ENCODE results near the gene LRRC32. TPM values are rescaled to one million over a fixed set of nuclear protein-coding genes. Genes with fewer than 3 reads are reported as not detected.

LRRC32 gene
- polyA plus RNA-seq, 2 of the 4 experiments (the other 2 are of a cell fraction) = 0.25 to 0.62 TPM

DNA sequence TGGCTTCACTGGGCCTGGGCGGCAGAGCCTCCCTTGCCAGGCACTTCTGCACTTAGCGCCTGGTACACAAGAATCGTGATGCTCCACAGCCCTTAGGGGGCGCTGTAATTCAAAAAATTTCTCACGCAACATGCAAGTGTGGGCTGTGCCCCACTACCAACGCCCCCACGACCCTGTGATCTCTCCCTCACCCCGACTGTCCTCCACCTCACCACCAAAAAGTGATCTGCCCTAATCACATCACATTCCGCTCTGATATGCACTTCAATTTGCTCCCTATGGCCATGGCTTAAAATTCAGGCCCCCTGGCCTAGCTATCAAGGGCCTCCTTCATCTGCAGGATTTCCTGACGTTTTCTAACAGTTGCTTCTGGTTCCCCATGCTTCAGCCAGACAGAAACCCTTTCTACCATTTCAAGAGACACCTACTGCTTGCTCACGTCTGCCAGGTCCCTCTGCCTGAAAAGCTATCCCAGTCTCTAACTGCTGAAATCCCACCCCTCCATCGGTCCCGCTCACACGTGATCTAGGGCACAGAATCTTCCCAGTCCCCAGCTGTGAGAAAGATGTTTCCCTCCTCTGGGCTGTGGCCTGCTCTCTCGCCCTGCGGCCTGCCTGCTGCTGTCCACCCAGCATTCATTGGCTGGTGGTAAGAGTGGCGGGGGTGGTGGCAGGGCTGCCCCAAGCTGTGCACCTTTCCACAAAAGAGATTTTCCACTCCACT lies 27.9 kb upstream of the LRRC32 start:
- ChIA-PET CTCF (interaction anchor here (0.8 to 1.7 kb wide), 8 partner anchors 9 to 273 kb away, joined by 3 to 6 read pairs (median 4); no protein-coding TSS in a partner anchor), POLR2A (no interaction called here)
- no peaks in the 10 kb centered on the region for H3K9me3 ChIP-seq
- FAIRE-seq = no peak
- H3K4me3 ChIP-seq = no peak overlapping the region
- peak in 1 of 2 experiments; percentile 14; a peak in 1 of 6 replicates for ATAC-seq
- peak in 1 of 2 experiments; percentile 50 for DNase-seq (ENCODE audit: low read depth in 1 of 2, low spot score in 1 of 2)
- TF ChIP-seq, protein P1, sequence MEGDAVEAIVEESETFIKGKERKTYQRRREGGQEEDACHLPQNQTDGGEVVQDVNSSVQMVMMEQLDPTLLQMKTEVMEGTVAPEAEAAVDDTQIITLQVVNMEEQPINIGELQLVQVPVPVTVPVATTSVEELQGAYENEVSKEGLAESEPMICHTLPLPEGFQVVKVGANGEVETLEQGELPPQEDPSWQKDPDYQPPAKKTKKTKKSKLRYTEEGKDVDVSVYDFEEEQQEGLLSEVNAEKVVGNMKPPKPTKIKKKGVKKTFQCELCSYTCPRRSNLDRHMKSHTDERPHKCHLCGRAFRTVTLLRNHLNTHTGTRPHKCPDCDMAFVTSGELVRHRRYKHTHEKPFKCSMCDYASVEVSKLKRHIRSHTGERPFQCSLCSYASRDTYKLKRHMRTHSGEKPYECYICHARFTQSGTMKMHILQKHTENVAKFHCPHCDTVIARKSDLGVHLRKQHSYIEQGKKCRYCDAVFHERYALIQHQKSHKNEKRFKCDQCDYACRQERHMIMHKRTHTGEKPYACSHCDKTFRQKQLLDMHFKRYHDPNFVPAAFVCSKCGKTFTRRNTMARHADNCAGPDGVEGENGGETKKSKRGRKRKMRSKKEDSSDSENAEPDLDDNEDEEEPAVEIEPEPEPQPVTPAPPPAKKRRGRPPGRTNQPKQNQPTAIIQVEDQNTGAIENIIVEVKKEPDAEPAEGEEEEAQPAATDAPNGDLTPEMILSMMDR (IDR thresholded peaks at IDR 0.05) = peak; percentile 35; the same call in 2 of the 3 replicates
- TF ChIP-seq, protein P2, sequence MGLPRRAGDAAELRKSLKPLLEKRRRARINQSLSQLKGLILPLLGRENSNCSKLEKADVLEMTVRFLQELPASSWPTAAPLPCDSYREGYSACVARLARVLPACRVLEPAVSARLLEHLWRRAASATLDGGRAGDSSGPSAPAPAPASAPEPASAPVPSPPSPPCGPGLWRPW (IDR thresholded peaks at IDR 0.05) = no peak
- H3K27ac ChIP-seq = peak overlapping the region; percentile 33 to 89; a peak in 4 of 6 replicates
- H3K4me1 ChIP-seq = peaks cover 50% of the 10 kb centered on the region
- WGBS (ENCODE audit: missing lambda C conversion rate) = 67% methylated on average over 17 of the region's 17 CpGs
- H3K4me2 ChIP-seq = no peak overlapping the region

DNA sequence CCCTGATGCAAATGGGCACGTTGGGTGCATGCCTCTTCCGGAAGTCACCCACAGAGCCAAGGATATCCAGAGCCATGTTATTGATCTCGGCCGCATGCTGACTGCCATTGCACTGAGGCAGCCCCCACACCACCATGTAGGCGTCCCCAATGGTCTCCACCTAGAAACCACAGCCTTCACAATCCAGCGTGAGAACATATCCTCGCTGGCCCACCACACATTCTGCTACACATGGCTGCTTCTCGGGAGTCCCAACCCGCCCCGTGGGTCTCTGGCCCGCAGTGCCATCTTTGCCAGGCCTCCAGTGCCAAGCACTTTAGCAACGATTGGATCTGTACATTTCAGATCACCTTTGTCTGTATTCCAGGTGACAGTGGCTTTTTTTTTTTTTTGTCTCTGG lies 26.2 kb upstream of the LRRC32 start:
- ATAC-seq = no peak
- DNase-seq (ENCODE audit: low read depth in 1 of 2, low spot score in 1 of 2) = no peak
- no peak for FAIRE-seq
- 78% methylated on average over 12 of the region's 12 CpGs for WGBS (ENCODE audit: missing lambda C conversion rate)
- no peak overlapping the region for H3K4me3 ChIP-seq
- no peak for TF ChIP-seq KDM5A (IDR thresholded peaks at IDR 0.05)
- TF ChIP-seq, protein P3, sequence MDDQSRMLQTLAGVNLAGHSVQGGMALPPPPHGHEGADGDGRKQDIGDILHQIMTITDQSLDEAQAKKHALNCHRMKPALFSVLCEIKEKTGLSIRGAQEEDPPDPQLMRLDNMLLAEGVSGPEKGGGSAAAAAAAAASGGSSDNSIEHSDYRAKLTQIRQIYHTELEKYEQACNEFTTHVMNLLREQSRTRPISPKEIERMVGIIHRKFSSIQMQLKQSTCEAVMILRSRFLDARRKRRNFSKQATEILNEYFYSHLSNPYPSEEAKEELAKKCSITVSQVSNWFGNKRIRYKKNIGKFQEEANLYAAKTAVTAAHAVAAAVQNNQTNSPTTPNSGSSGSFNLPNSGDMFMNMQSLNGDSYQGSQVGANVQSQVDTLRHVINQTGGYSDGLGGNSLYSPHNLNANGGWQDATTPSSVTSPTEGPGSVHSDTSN (IDR thresholded peaks at IDR 0.05) = no peak
- no peak for TF ChIP-seq SREBF2 (IDR thresholded peaks at IDR 0.05)
- no peak for TF ChIP-seq CBX2 (IDR thresholded peaks at IDR 0.05; ENCODE audit: borderline replicate concordance, low read depth)
- TF ChIP-seq, protein P4, sequence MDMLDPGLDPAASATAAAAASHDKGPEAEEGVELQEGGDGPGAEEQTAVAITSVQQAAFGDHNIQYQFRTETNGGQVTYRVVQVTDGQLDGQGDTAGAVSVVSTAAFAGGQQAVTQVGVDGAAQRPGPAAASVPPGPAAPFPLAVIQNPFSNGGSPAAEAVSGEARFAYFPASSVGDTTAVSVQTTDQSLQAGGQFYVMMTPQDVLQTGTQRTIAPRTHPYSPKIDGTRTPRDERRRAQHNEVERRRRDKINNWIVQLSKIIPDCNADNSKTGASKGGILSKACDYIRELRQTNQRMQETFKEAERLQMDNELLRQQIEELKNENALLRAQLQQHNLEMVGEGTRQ (IDR thresholded peaks at IDR 0.05) = no peak
- no peak for TF ChIP-seq ESRRA (IDR thresholded peaks at IDR 0.05; ENCODE audit: borderline replicate concordance, low read length)
- TF ChIP-seq EHF (CRISPR knock-in tag; IDR thresholded peaks at IDR 0.05) = no peak
- no peak for TF ChIP-seq NPAS2 (CRISPR knock-in tag; IDR thresholded peaks at IDR 0.05; ENCODE audit: borderline replicate concordance)
- TF ChIP-seq KDM1A (IDR thresholded peaks at IDR 0.05; ENCODE audit: low read depth) = no peak
- TF ChIP-seq ZSCAN20 (CRISPR knock-in tag; IDR thresholded peaks at IDR 0.05) = no peak
- peaks cover 41% of the 10 kb centered on the region for H3K4me1 ChIP-seq
- CTCF ChIA-PET = interaction anchor here (0.7 to 1.3 kb wide), 2 partner anchors 15 to 251 kb away, joined by 3 read pairs; no protein-coding TSS in a partner anchor
- H3K9me3 ChIP-seq = no peaks in the 10 kb centered on the region
- H3K27ac ChIP-seq = no peak overlapping the region
- H3K4me2 ChIP-seq = no peak overlapping the region
- POLR2A ChIA-PET = no interaction called here

DNA sequence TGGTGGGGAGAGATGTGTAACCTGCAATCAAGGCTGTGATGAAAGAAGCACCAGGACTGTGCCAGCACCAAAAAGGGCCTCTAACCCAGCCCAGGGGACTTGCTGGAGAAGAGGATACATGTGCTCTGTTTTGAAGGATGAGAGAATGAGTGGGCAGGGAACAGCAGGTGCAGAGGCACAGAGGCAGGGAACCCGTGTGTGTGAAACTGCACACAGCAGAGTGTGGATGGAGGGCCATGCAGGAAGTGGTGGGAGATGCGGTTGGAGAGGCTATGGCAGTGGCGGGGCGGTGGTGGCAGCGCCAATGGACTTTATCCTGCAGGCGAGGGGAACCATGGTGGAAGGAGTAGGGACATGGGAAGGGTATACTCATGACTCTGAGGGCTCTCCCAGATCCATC lies 25.2 kb upstream of the LRRC32 start:
- FAIRE-seq (no peak), ATAC-seq (no peak), DNase-seq (ENCODE audit: low read depth in 1 of 2, low spot score in 1 of 2) (no peak)
- no peaks in the 10 kb centered on the region for H3K9me3 ChIP-seq
- peak overlapping the region in 1 of 2 experiments; percentile 57; a peak in 4 of 6 replicates for H3K27ac ChIP-seq
- POLR2A ChIA-PET = no interaction called here
- no peak overlapping the region for H3K4me3 ChIP-seq
- 81% methylated on average over 6 of the region's 6 CpGs for WGBS (ENCODE audit: missing lambda C conversion rate)
- CTCF ChIA-PET = interaction anchor here (2.4 kb wide), 1 partner anchor 16 kb away, joined by 10 read pairs; no protein-coding TSS in a partner anchor
- H3K4me1 ChIP-seq = peaks cover 32% of the 10 kb centered on the region
- no peak overlapping the region for H3K4me2 ChIP-seq
- TF ChIP-seq CHD4 (IDR thresholded peaks at IDR 0.05; ENCODE audit: borderline replicate concordance) (no peak), CBX8 (IDR thresholded peaks at IDR 0.05) (no peak), MYC (IDR thresholded peaks at IDR 0.05; ENCODE audit: borderline replicate concordance, low read length) (no peak), TFCP2L1 (CRISPR knock-in tag; IDR thresholded peaks at IDR 0.05) (no peak), HOXA7 (CRISPR knock-in tag; IDR thresholded peaks at IDR 0.05) (no peak), FOSL2 (IDR thresholded peaks at IDR 0.05) (no peak), FOSL2 (CRISPR knock-in tag; IDR thresholded peaks at IDR 0.05) (no peak), CHD2 (IDR thresholded peaks at IDR 0.05; ENCODE audit: low read length, partially characterized antibody) (no peak), TP53 (CRISPR knock-in tag; IDR thresholded peaks at IDR 0.05) (no peak), RAD21 (conservative IDR thresholded peaks at IDR 0.05 in 1 of 2, IDR thresholded peaks at IDR 0.05 in 1 of 2) (no peak)
- TF ChIP-seq, protein P1 (IDR thresholded peaks at IDR 0.05) = no peak
- TF ChIP-seq, protein P5, sequence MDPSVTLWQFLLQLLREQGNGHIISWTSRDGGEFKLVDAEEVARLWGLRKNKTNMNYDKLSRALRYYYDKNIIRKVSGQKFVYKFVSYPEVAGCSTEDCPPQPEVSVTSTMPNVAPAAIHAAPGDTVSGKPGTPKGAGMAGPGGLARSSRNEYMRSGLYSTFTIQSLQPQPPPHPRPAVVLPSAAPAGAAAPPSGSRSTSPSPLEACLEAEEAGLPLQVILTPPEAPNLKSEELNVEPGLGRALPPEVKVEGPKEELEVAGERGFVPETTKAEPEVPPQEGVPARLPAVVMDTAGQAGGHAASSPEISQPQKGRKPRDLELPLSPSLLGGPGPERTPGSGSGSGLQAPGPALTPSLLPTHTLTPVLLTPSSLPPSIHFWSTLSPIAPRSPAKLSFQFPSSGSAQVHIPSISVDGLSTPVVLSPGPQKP (IDR thresholded peaks at IDR 0.05; ENCODE audit: low read depth, low read length) = no peak
- TF ChIP-seq, protein P3 (IDR thresholded peaks at IDR 0.05) = no peak
- TF ChIP-seq, protein P6, sequence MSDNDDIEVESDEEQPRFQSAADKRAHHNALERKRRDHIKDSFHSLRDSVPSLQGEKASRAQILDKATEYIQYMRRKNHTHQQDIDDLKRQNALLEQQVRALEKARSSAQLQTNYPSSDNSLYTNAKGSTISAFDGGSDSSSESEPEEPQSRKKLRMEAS (IDR thresholded peaks at IDR 0.05) = no peak

Data from A549 (cell line).